Neuron (in vitro differentiated cells): ENCODE data around the gene SYNC.
"Not testable (repeated sequence)": the region's sequence is repeated elsewhere in the genome, so short reads cannot be mapped to it uniquely, and the experiment has no call there.

Experiments used
- H2AFZ ChIP-seq: one replicate; pipeline ENCODE4 v1.6.1; 2013; ENCODE audit warnings: low read depth, mild to moderate bottlenecking, inconsistent platforms, low read length, moderate library complexity
- H3K27me3 ChIP-seq: one replicate; pipeline ENCODE4 v1.6.1; 2013; ENCODE audit warnings: low read length; ENCODE audit not compliant: insufficient read depth
- H3K36me3 ChIP-seq: one replicate; pipeline ENCODE4 v1.6.1; 2013; ENCODE audit warnings: low read length; ENCODE audit not compliant: insufficient read depth
- H3K4me1 ChIP-seq: one replicate; pipeline ENCODE4 v1.6.1; 2013; ENCODE audit warnings: low read length; ENCODE audit not compliant: insufficient read depth
- H3K4me3 ChIP-seq: 2 replicates; pipeline ENCODE4 v1.5.1; 2013; ENCODE audit warnings: mild to moderate bottlenecking, low read length, moderate library complexity
- H3K9me3 ChIP-seq: one replicate; pipeline ENCODE4 v1.6.1; 2013; ENCODE audit warnings: low read length

The SYNC gene

DNA sequence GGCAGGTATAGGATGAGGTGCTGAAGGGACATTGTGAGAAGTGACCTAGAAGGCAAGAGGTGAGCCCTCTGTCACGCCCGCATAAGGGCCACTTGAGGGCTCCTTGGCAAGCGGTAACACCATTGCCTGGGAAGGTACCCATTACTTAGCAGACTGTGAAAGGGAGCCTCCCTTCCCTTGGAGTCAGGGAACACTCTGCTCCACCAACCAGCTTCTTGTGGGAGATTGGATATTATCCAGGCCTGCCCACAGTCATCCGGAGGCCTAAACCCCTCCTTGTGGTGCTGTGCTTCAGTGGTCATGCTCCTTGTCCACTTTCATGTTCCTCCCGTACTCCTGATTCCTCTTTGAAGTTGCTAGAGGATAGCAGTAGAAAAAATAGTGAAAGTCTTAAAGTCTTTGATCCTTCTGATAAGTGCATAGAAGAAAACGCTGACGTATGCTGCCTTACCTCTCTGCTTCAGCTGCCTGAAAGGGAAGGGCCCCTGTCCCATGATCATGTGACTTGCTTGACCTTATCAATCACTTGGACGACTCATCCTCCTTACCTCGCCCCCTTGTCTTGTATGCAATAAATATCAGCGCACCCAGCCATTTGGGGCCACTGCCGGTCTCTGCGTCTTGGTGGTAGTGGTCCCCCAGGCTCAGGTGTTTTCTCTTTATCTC, 35.5 kb downstream of the SYNC start:
- H3K36me3 ChIP-seq, result peaks cover 92% of the 10 kb centered on the region
- no peak overlapping the region for H2AFZ ChIP-seq

GRCh38 chr1:32665915-32666314, 36.7 kb downstream of the SYNC start:
- Histone ChIP-seq H3K4me3 (no peak overlapping the region), H3K27me3 (no peaks in the 10 kb centered on the region), H3K9me3 (peaks cover 2% of the 10 kb centered on the region), H3K4me1 (no peaks in the 10 kb centered on the region), H2AFZ (no peak overlapping the region), H3K36me3 (peaks cover 91% of the 10 kb centered on the region)

More for the DNA sequence above, 35.5 kb downstream of the SYNC start:
- H3K4me3 ChIP-seq, result no peak overlapping the region
- H3K9me3 ChIP-seq, result no peaks in the 10 kb centered on the region
- H3K27me3 ChIP-seq, result no peaks in the 10 kb centered on the region
- H3K4me1 ChIP-seq, result no peaks in the 10 kb centered on the region

GRCh38 chr1:32659581-32659980, 43.0 kb downstream of the SYNC start:
- no peak overlapping the region for H3K4me3 ChIP-seq
- no peak overlapping the region for H2AFZ ChIP-seq
- H3K9me3 ChIP-seq, result peaks cover 5% of the 10 kb centered on the region
- H3K36me3 ChIP-seq, result peaks cover 91% of the 10 kb centered on the region
- H3K27me3 ChIP-seq, result no peaks in the 10 kb centered on the region
- H3K4me1 ChIP-seq, result no peaks in the 10 kb centered on the region

DNA sequence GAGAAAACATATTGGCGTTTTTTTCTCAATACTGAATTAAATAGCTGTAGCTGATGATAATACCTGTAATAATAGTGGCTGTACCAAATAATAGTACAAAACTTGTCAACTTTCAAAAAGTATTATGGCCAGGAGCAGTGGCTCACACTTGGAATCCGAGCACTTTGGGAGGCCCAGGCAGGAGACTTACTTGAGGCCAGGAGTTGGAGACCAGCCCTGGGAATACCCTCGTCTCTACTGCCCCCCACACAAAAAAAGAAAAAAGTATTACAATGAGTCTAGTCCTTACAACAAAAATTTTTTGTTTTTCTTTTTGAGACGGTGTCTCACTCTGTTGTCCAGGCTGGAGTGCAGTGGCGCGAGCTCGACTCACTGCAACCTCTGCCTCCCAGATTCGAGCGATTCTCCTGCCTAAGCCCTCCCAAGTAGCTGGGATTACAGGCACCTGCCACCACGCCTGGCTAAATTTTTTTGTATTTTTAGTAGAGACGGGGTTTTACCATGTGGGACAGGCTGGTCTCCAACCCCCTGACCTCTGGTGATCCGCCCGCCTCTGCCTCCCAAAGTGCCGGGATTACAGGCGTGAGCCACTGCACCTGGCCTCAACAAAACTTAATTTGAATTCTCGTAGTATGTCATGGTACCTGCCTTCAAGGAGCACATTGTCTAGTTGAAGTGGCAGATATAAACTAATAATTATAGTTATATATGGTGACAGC, 50.2 kb downstream of the SYNC start:
- Histone ChIP-seq H3K36me3 (peaks cover 51% of the 10 kb centered on the region), H3K27me3 (no peaks in the 10 kb centered on the region), H3K9me3 (no peaks in the 10 kb centered on the region), H2AFZ (no peak overlapping the region), H3K4me3 (peak overlapping the region; percentile 88), H3K4me1 (peaks cover 14% of the 10 kb centered on the region)

GRCh38 chr1:32651461-32652073, 51.0 kb downstream of the SYNC start:
- Histone ChIP-seq H3K4me3 (peak overlapping the region; percentile 88), H3K27me3 (no peaks in the 10 kb centered on the region), H3K36me3 (peaks cover 43% of the 10 kb centered on the region), H3K9me3 (no peaks in the 10 kb centered on the region), H3K4me1 (peaks cover 14% of the 10 kb centered on the region), H2AFZ (peak overlapping the region; percentile 59)

DNA sequence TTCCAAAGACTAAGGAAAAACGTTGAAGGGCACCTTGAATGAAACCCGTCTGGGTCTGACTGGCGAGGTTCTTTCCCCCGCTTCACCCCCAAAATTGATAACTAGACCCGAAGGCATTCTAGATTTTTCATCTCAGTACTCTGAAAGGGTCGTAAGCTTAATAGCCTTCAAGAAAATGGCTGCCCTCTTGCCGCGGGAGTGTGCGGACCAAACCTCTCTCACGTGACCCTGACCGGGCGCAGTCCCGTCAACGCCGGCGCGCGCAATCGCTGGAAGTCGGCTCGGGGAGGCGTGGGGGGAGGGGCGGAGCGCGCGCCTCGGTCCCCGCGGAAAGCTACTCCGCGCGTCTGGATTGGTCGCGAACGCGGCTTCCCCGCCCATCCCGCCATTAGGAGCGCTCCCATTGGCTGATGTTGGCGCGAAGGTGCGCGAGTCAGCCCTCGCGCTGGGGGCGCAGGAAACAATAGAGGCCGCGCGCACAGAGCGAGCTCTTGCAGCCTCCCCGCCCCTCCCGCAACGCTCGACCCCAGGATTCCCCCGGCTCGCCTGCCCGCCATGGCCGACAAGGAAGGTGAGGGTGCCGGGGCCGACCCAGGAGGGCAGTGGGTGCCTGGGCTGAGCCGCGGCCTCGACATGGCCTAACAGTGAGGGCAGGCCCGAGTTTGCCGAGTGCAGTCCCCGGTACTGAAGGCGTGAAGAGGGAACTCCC, 51.7 kb downstream of the SYNC start, which contains the start of gene RBBP4:
Gene RBBP4, plus strand, starts transcription at position 457 of the 709 bp plus-strand sequence. Its CDS starts 99 bp downstream, at position 556.
- Histone ChIP-seq H3K36me3 (peaks cover 38% of the 10 kb centered on the region), H3K9me3 (no peaks in the 10 kb centered on the region), H3K27me3 (no peaks in the 10 kb centered on the region), H3K4me3 (peak within 1 kb of the TSS; percentile 88), H3K4me1 (peaks cover 14% of the 10 kb centered on the region), H2AFZ (peak within 1 kb of the TSS; percentile 59)

- H3K27me3 ChIP-seq, result no peaks in the 10 kb centered on the region
- H3K4me3 ChIP-seq, result peak within 1 kb of the TSS; percentile 88
- H2AFZ ChIP-seq, result peak within 1 kb of the TSS; percentile 59
- no peaks in the 10 kb centered on the region for H3K9me3 ChIP-seq
- H3K36me3 ChIP-seq, result peaks cover 37% of the 10 kb centered on the region
- peaks cover 14% of the 10 kb centered on the region for H3K4me1 ChIP-seq
These were observed 52.3 kb downstream of the SYNC start, which contains the start of gene ZBTB8OS for GRCh38 chr1:32650248-32650751. TSS of gene ZBTB8OS (minus strand) at chr1:32650550. CDS start at chr1:32650529, 21 bp downstream.

GRCh38 chr1:32647308-32648134, 55.0 kb downstream of the SYNC start:
- Histone ChIP-seq H3K27me3 (no peaks in the 10 kb centered on the region), H3K4me3 (no peak overlapping the region), H3K4me1 (peaks cover 10% of the 10 kb centered on the region), H3K9me3 (peaks cover 2% of the 10 kb centered on the region), H2AFZ (no peak overlapping the region), H3K36me3 (peaks cover 16% of the 10 kb centered on the region)

DNA sequence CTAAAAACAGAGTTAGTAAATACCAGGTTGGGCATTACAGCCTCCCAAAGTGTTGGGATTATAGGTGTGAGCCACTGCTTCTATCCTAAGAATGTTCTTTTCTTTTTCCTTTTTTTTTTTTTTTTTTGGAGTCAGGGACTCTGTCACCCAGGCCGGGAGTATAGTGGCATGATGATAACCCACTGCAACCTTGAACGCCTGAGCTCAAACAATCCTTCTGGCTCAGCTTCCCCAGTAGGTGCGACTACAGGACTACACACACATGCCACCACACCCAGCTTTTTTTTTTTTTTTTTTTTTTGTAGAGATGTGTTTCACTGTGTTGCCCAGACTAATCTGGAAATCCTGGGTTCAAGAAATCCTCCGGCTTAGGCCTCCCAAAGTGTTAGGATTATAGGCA, 58.1 kb downstream of the SYNC start:
- no peaks in the 10 kb centered on the region for H3K27me3 ChIP-seq
- H3K36me3 ChIP-seq, result peaks cover 9% of the 10 kb centered on the region
- peaks cover 2% of the 10 kb centered on the region for H3K9me3 ChIP-seq
- H3K4me3 ChIP-seq, result no peak overlapping the region
- H2AFZ ChIP-seq, result no peak overlapping the region
- H3K4me1 ChIP-seq, result peaks cover 4% of the 10 kb centered on the region

DNA sequence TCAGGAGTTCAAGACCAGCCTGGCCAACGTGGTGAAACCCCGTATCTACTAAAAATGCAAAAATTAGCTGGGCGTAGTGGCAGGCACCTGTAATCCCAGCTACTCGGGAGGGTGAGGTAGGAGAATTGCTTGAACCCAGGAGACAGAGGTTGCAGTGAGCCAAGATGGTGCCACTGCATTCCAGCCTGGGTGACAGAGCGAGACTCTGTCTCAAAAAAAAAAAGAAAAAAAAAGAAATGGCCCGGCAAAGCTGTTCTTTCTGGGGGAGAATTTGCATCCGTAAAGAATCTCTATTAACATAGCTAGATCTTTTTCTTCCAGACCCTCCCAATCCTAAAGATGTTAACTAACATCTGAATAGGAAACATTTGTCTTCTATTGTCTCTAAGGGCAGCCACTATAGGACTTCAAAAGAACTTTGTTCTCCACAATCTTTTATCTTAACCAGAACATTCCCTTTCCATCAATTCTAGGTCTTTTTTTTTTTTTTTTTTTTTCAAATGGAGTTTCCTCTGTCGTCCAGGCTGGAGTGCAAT, 60.2 kb downstream of the SYNC start:
- H2AFZ ChIP-seq, H3K9me3 ChIP-seq, H3K36me3 ChIP-seq, H3K27me3 ChIP-seq, H3K4me1 ChIP-seq, H3K4me3 ChIP-seq: not testable (repeated sequence)

DNA sequence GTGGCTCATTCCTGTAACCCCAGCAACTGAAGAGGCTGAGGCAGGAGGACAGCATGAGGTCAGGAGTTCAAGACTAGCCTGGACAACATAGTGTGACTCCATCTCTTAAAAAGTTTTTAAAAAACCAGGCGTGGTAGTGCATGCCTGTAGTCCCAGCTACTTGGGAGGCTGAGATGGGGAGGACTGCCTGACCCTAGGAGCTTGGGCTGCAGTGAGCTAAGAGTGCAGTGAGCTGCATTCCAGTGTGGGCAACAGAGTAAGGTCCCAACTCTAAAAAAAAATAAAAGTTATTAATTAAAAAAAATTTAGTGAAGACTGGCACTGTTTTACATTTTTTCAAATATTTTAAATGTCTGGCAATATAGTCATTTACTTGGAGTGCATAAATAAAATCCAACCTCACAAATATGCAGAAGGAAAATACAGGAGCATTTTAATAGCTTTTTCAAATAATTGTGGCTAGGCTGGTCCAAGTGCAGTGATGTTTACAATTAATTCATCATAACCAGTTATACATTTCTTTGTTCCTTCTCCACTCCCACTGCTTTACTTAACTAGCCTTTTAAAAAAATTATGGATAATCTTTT, 63.0 kb downstream of the SYNC start:
- H3K4me3 ChIP-seq, result no peak overlapping the region
- peaks cover 10% of the 10 kb centered on the region for H3K4me1 ChIP-seq
- H3K9me3 ChIP-seq, result peaks cover 2% of the 10 kb centered on the region
- no peak overlapping the region for H2AFZ ChIP-seq
- no peaks in the 10 kb centered on the region for H3K27me3 ChIP-seq
- peaks cover 4% of the 10 kb centered on the region for H3K36me3 ChIP-seq
